HS-27A (cell line): ENCODE data around the gene COL13A1.

Source experiments
- DNase-seq: peaks from one replicate; pipeline ENCODE4 v3.0.0-alpha.2; 2012; ENCODE audit warnings: low read depth, missing footprints

The COL13A1 gene

GRCh38 chr10:69791812-69792211 lies 9.9 kb upstream of the COL13A1 start:
- DNase-seq, result no peak

DNA sequence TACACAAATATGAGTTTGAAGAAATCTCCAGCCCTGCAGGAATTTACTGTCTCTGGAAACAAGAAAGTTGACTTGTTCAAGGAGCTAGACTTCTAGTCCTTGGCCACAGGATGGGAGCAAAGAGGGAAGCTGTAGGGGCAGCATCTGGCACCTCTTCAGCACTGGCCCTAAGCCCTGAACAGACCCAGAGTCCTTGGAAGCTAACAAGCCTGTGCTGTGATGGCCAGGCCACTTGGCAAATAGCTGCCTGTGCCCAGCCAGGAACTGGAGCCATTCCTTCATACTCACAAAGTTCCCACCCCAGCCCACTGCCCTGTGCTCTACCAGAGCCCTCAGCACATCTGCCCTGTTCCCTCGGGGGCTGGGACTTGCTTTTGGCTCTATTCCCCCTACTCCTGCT lies 9.4 kb upstream of the COL13A1 start:
- no peak for DNase-seq

- DNase-seq, result no peak
Measured at GRCh38 chr10:69794673-69795072, 7.0 kb upstream of the COL13A1 start.

DNA sequence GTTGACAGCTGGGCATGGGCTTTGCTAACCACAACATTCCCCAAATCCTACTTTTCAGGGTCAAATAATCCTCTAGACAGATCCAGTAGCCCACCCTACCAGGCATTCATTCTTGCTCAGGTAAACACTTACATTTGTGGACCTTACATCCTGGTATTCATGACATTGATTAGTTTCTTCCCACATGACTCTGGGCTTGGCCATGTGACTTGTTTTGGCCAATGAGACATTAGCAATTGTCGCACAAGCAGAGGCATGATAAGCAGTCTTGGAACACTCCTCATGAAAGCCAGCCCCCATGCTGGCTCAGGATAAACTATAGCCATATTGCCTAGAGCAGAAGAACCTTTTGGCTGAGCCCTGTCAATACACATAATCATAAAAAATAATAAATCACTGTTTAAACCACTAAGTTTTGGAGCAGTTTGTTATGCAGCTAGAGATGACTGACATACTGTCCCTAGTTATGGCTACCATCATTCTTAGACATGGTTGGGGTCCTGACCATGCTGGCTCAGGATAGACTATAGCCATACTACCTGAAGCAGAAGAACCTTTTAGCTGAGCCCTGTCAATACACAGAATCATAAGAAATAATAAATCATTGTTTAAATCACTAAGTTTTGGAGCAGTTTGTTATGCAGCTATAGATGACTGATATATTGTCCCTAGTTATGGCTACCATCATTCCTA lies 6.3 kb upstream of the COL13A1 start:
- no peak for DNase-seq

DNA sequence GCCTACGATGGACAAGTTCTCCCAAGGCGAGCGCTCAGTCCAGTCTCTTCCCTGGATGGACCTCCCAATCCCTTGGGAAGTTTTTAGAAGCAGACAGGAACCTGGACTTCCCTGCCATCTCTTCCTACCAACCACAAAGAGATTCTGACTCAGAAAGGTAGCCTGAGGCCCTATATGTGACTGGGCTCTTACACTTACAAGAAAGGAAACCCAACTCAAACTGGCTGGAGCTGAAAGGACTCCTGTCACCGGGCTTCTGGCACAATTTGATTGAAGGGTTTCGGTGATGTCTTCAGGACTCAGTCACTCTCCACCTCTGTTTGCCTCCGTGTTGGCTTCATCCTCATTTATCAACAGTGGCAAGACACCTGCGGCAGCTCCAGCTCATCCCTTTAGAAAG lies 3.7 kb upstream of the COL13A1 start:
- DNase-seq, result no peak

GRCh38 chr10:69800109-69800508 lies 1.6 kb upstream of the COL13A1 start:
- no peak for DNase-seq

GRCh38 chr10:69800665-69801064 lies 1.0 kb upstream of the COL13A1 start:
- DNase-seq, result no peak

- DNase-seq, result no peak
Measured at GRCh38 chr10:69801094-69801433, 642 bp upstream of the COL13A1 start.

- DNase-seq, result no peak
Measured at GRCh38 chr10:69802424-69803161, 887 bp downstream of the COL13A1 start.

DNA sequence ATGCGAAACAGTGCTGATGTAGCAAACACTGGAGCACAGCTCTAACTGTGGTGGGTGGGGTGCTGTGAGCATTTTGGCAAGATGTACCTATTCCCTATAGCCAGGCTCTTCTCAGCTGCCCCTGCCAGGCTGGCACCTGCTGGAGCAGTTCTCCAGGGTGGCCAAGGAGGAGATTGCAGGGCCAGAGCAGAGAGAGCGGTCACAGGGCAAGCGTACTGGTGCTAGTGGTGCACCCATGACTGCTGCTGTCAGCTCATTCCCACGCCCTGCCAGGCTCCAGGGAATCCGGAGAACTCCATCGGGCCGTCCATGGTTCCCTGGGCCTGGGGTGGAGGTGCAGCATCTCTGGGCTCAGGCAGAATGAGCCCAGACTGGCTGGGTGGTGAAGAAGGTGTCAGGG lies 2.1 kb downstream of the COL13A1 start:
- DNase-seq, result no peak

DNA sequence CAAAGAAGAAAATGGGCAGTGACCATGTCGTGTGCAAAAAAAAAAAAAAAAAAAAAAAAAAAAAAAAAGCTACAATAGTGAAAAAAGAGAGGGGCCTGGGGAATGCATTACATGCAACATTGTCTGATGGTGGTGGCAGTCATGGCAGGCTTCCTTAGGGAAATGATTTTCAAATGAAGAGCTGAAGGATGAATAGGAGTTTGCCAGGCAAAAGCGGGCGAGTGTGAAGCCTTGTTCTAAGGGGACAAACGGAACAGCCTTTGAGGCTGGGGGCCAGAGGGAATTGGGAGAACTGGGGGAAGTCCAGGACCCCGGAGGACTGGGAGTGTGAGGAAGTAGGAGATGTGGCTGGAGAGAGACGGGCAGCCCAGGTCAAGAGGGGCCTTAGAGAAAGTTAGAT lies 3.1 kb downstream of the COL13A1 start:
- no peak for DNase-seq

DNA sequence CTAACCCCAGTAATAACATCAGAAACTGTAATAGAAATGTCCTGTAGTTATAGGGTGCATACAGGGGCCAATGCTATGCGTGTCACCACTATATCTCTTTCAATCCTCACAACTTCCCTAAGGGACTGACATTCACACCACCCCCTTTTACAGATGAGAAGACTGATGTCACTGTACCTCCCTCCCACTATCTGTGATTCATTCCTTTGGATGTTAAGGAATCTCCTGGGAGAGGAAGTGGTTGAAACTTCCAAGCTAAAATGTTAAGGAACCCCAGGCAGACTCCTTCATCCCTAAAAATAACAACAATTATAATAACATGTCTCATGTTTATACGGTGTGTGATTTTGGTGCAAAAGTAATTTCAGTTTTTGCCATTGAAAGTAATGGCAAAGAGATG lies 5.4 kb downstream of the COL13A1 start:
- DNase-seq, result no peak

- DNase-seq, result no peak
Measured at GRCh38 chr10:69807696-69808095, 6.0 kb downstream of the COL13A1 start.

GRCh38 chr10:69809318-69809717 lies 7.6 kb downstream of the COL13A1 start:
- no peak for DNase-seq

- no peak for DNase-seq
Measured at GRCh38 chr10:69810097-69810496, 8.4 kb downstream of the COL13A1 start.

DNA sequence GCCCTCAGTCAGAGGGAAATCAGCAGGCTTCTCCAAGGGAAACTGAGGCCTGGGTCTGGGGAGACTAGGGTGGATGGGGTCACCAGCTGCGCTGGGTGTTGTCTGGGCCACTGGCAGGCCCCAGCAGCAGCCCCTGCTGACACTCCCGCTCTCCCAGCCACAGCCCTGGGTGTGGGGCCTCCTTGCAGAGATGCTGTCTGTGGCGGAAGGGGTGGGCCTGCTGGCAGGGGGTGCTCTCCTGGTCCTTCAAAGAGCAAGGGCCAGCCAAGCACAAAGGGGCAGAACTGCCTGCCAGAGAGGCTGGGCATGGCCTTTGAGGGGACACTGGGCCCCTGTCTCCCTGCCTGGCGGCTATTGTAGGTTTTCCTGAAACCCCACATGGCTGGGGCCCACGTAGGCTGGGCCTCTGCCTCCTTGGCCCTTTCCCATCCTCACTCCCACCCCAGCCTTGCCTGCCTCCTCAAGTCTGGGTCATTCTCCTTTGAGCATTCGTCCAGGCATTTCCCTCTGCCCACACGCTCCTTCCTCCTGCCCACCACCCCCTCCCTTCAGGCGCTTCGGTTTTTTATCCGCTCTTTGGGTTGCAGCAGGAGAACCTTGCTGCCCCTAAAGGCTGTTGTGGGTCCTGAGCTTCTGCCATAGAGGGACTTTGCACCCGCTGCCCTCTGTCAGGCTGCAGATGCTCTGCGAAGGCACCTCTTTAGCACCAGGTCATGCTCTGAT lies 9.1 kb downstream of the COL13A1 start:
- no peak for DNase-seq

- no peak for DNase-seq
Measured at GRCh38 chr10:69813632-69814031, 11.9 kb downstream of the COL13A1 start.

- no peak for DNase-seq
Measured at GRCh38 chr10:69814251-69814650, 12.5 kb downstream of the COL13A1 start.

- DNase-seq, result no peak
Measured at GRCh38 chr10:69815104-69815503, 13.4 kb downstream of the COL13A1 start.

GRCh38 chr10:69816521-69816920 lies 14.8 kb downstream of the COL13A1 start:
- no peak for DNase-seq

- no peak for DNase-seq
Measured at GRCh38 chr10:69817078-69817581, 15.4 kb downstream of the COL13A1 start.

GRCh38 chr10:69818676-69819239 lies 17.1 kb downstream of the COL13A1 start:
- no peak for DNase-seq
